K562 (cell line): Measurements from ENCODE around the gene CCL2. TPM values are rescaled to one million over a fixed set of nuclear protein-coding genes. Genes with fewer than 3 reads are reported as not detected.

Experiments
- ATAC-seq: fragments of 200-7000 bp; cut with Tn5 transposase; 3 replicates; pipeline ENCODE4 v1.9.1; 2020; ENCODE audit warnings: moderate library complexity
- BruUV-seq: library from RNA; stranded (reverse); fragments of 400-500 nt; replicated peaks from 2 replicates; lab custom pipeline; 2021; lab: Mats Ljungman, UMichigan
- CTCF ChIA-PET: fragments of 300-600 bp; formaldehyde crosslinking; extraction: SDS; loops from one replicate; lab custom pipeline; 2021; ENCODE audit warnings: low intra/inter-chr PET ratio; lab: Yijun Ruan, JAX
- POLR2A ChIA-PET: fragments of 300-600, 350-650 bp; sonication (Branson Sonifier 250); formaldehyde crosslinking; extraction: SDS; loops from one replicate; lab custom pipeline; 2021; ENCODE audit warnings: antibody characterized with exemption, inconsistent platforms; lab: Yijun Ruan, JAX
- DNase-seq, 4 experiments: peaks; one replicate each; pipeline versions ENCODE4 v3.0.0 to v3.0.0-alpha.2; 2011 to 2018; ENCODE audit warnings: low spot score in 3 of 4, mixed read lengths in 3 of 4; ENCODE audit errors: extremely low read depth in 1 of 4
- FAIRE-seq: peaks from 2 replicates; lab custom pipeline; 2011; peaks lifted over from hg19 to GRCh38; lab: Jason Lieb, UNC
- H2AFZ ChIP-seq: 2 replicates; pipeline ENCODE4 v1.6.0; 2011; ENCODE audit warnings: low read depth, low read length, control low read depth, inconsistent platforms
- H3K27ac ChIP-seq: fragments of 200-600 bp; 3 replicates; pipeline ENCODE4 v1.8.0; 2011; ENCODE audit warnings: low read depth, mild to moderate bottlenecking, control low read depth, inconsistent platforms, low read length, moderate library complexity, mixed read lengths; ENCODE audit errors: extremely low read depth
- H3K27me3 ChIP-seq, 2 experiments: fragments of 300-600 bp in 1 of 2; 2 replicates in 1 of 2; 3 replicates in 1 of 2; pipeline versions ENCODE4 v1.6.0 to v1.8.0; 2011; ENCODE audit warnings: inconsistent platforms in 2 of 2, low read length in 2 of 2, mild to moderate bottlenecking in 1 of 2, mixed read lengths in 1 of 2, moderate library complexity in 1 of 2; ENCODE audit not compliant: control insufficient read depth in 2 of 2, insufficient read depth in 2 of 2
- H3K36me3 ChIP-seq: fragments of 300-600 bp; 3 replicates; pipeline ENCODE4 v1.8.0; 2011; ENCODE audit warnings: mild to moderate bottlenecking, low read length, inconsistent platforms; ENCODE audit not compliant: control insufficient read depth, insufficient read depth
- H3K4me1 ChIP-seq, 2 experiments: fragments of 200-600 bp in 1 of 2; replicated peaks in 1 of 2; 2 replicates in 1 of 2; 3 replicates in 1 of 2; pipeline versions ENCODE4 v1.5.1 to v1.8.0; 2011; ENCODE audit warnings: inconsistent platforms in 2 of 2, low read length in 2 of 2, mild to moderate bottlenecking in 1 of 2, mixed read lengths in 1 of 2, moderate library complexity in 1 of 2; ENCODE audit not compliant: control insufficient read depth in 2 of 2, insufficient read depth in 2 of 2
- H3K4me2 ChIP-seq: 2 replicates; pipeline ENCODE4 v1.6.1; 2011; ENCODE audit warnings: low read length, control low read depth, inconsistent platforms, mixed read lengths; ENCODE audit not compliant: insufficient read depth
- H3K4me3 ChIP-seq: fragments of 200-600 bp; sonication (generic), shearing (Covaris generic); 2 replicates; pipeline ENCODE4 v1.5.1; 2016; ENCODE audit warnings: control low read depth, inconsistent platforms
- H3K79me2 ChIP-seq: fragments of 200-600 bp; 3 replicates; pipeline ENCODE4 v1.8.0; 2011; ENCODE audit warnings: low read length, inconsistent platforms; ENCODE audit not compliant: control insufficient read depth, insufficient read depth
- H3K9ac ChIP-seq, 2 experiments: 2 replicates each; pipeline versions ENCODE4 v1.6.0 to v1.6.1; 2011; ENCODE audit warnings: low read depth in 2 of 2, low read length in 2 of 2, control low read depth in 1 of 2, inconsistent platforms in 1 of 2, mild to moderate bottlenecking in 1 of 2, mixed read lengths in 1 of 2; ENCODE audit not compliant: insufficient read depth in 1 of 2
- H3K9me1 ChIP-seq: one replicate; pipeline ENCODE4 v1.6.0; 2011; ENCODE audit warnings: inconsistent platforms, mild to moderate bottlenecking, low read length, moderate library complexity; ENCODE audit not compliant: control insufficient read depth, insufficient read depth
- H3K9me3 ChIP-seq: replicated peaks from 2 replicates; pipeline ENCODE4 v1.5.1; 2011; ENCODE audit warnings: low read depth, low read length, inconsistent platforms; ENCODE audit not compliant: control insufficient read depth, insufficient read depth
- H4K20me1 ChIP-seq: replicated peaks from 2 replicates; pipeline ENCODE4 v1.6.1; 2011; ENCODE audit warnings: low read length, inconsistent platforms, mixed read lengths; ENCODE audit not compliant: control insufficient read depth, insufficient read depth
- ADNP ChIP-seq: fragments of 200-800 bp; sonication (Bioruptor generic); IDR thresholded peaks from 2 replicates; pipeline ENCODE4 v1.6.1; 2016; ENCODE audit warnings: missing genetic modification characterization, missing compliant biosample characterization
- BRD9 ChIP-seq: fragments of 450-650 bp; IDR thresholded peaks from 2 replicates; pipeline ENCODE4 v1.6.1; 2018; ENCODE audit warnings: low read depth; ENCODE audit not compliant: partially characterized antibody
- DACH1 ChIP-seq: fragments of 450-650 bp; IDR thresholded peaks from 2 replicates; pipeline ENCODE4 v1.6.1; 2018; ENCODE audit not compliant: partially characterized antibody
- ZFX ChIP-seq: sonication (generic); formaldehyde crosslinking; IDR thresholded peaks from 2 replicates; pipeline ENCODE4 v1.8.0; 2022; ENCODE audit warnings: mild to moderate bottlenecking, missing genetic modification reagents, moderate library complexity
- ZNF121 ChIP-seq: sonication (generic); formaldehyde crosslinking; conservative IDR thresholded peaks from 2 replicates; pipeline ENCODE4 v1.8.0; 2022; ENCODE audit warnings: missing genetic modification reagents
- ZNF695 ChIP-seq: fragments of 450-650 bp; formaldehyde crosslinking; IDR thresholded peaks from 2 replicates; pipeline ENCODE4 v1.4.0; 2020; ENCODE audit warnings: mild to moderate bottlenecking, moderate library complexity
- ZNF76 ChIP-seq: fragments of 250-450 bp; sonication (Bioruptor Pico); IDR thresholded peaks from 2 replicates; pipeline ENCODE4 v1.4.0; 2020; ENCODE audit warnings: mild to moderate bottlenecking, moderate library complexity, borderline replicate concordance
- WGBS: fragments of 100-300 bp; shearing (Covaris generic); methylation state at CpG from one replicate; pipeline ENCODE4 v1.1.6; 2016; ENCODE audit warnings: low coverage, mixed read lengths; ENCODE audit not compliant: insufficient coverage; ENCODE audit errors: missing lambda C conversion rate; 5-methylcytosine and 5-hydroxymethylcytosine counted together
- in situ Hi-C: fragments of 300-500 bp; cut with MboI; formaldehyde crosslinking; loops from 4 replicates; pipeline ENCODE4 v1.15.0; 2018; ENCODE audit warnings: inconsistent platforms, mixed read lengths
- intact Hi-C: fragments of 100-400 bp; cut with micrococcal nuclease; formaldehyde crosslinking; loops from 2 replicates; pipeline ENCODE4 v1.14.2; 2022
- polyA plus RNA-seq, 8 experiments: library from polyadenylated mRNA; depleted of rRNA in 4 of 8; stranded (reverse) in 5 of 8; unstranded in 3 of 8; fragments of >200 nt; fragmentation: Nextera tagmentation in 2 of 8; fragmentation: Illumina TruSeq in 1 of 8; extraction: Ambion mirVana in 2 of 8; extraction: Trizol in 1 of 8; gene quantifications; 2 replicates each; pipeline versions ENCODE4 v1.2.1 to v1.2.3, GENCODE V29; 2011 to 2014; ENCODE audit warnings: inconsistent platforms in 1 of 8, missing spikeins in 1 of 8
- total RNA-seq, 7 experiments: library from RNA; depleted of rRNA in 6 of 7; stranded (reverse); fragments of >200 nt in 6 of 7; fragmentation: Illumina TruSeq in 2 of 7; extraction: Trizol in 2 of 7; gene quantifications; 2 replicates each; pipeline versions ENCODE4 v1.2.1 to v1.2.3, GENCODE V29; 2011 to 2021; ENCODE audit warnings: low replicate concordance in 1 of 7

CCL2 gene
- total and polyA plus RNA-seq, 9 of the 15 experiments (the other 6 are each of a cell fraction or from before 2014, with no cell fraction given) = 0.54 to 5.4 (median 0.88) TPM

- H2AFZ ChIP-seq = no peak overlapping the region
- no peaks in the 10 kb centered on the region; a peak in 1 of 5 replicates for H3K4me1 ChIP-seq
- intact Hi-C loops (no loop called here), in situ Hi-C loops (no loop called here)
- H3K27me3 ChIP-seq = no peaks in the 10 kb centered on the region; a peak in 1 of 5 replicates
- no peaks in the 10 kb centered on the region for H3K9me3 ChIP-seq
- POLR2A ChIA-PET = interaction anchor here (0.6 kb wide), 1 partner anchor 267 kb away, joined by 3 read pairs; no protein-coding TSS in a partner anchor
- CTCF ChIA-PET = no interaction called here
- TF ChIP-seq ZNF76 (CRISPR knock-in tag) (no peak), ADNP (tag) (no peak), ZNF695 (CRISPR knock-in tag) (no peak), BRD9 (no peak), ZFX (CRISPR knock-in tag) (no peak), ZNF121 (CRISPR knock-in tag) (no peak), DACH1 (no peak)
- no peaks in the 10 kb centered on the region for H3K9me1 ChIP-seq
- H3K27ac ChIP-seq = no peak overlapping the region
- H3K9ac ChIP-seq = no peak overlapping the region
- no peaks in the 10 kb centered on the region; the same call in 1 of the 2 replicates for H4K20me1 ChIP-seq
- DNase-seq = no peak
- 0% methylated on average over 6 of the region's 6 CpGs for WGBS
- H3K4me3 ChIP-seq = no peak overlapping the region
- no TSS peak for BruUV-seq
- no peak for FAIRE-seq
- no peak for ATAC-seq
- H3K4me2 ChIP-seq = no peak overlapping the region
- H3K36me3 ChIP-seq = no peaks in the 10 kb centered on the region
- no peaks in the 10 kb centered on the region for H3K79me2 ChIP-seq
These were observed 9.7 kb upstream of the CCL2 start for GRCh38 chr17:34245351-34245905.
